Hepatocyte (in vitro differentiated cells): Measurements from ENCODE around the gene ORC3. TPM values are rescaled to one million over a fixed set of nuclear protein-coding genes. Genes with fewer than 3 reads are reported as not detected.

Experiments used
- DNase-seq: peaks from one replicate; pipeline ENCODE4 v3.0.0-alpha.2; 2016; ENCODE audit warnings: low spot score
- H2AFZ ChIP-seq: fragments of 200-600 bp; sonication (generic); 2 replicates; pipeline ENCODE4 v1.6.0; 2016; ENCODE audit warnings: antibody characterized with exemption, mild to moderate bottlenecking
- H3K27ac ChIP-seq: fragments of 200-600 bp; sonication (generic); 2 replicates; pipeline ENCODE4 v1.5.1; 2016; ENCODE audit warnings: mild to moderate bottlenecking
- H3K27me3 ChIP-seq: fragments of 200-600 bp; sonication (generic); 2 replicates; pipeline ENCODE4 v1.6.1; 2016
- H3K36me3 ChIP-seq: fragments of 200-600 bp; sonication (generic); replicated peaks from 2 replicates; pipeline ENCODE4 v1.5.1; 2016; ENCODE audit warnings: low read depth; ENCODE audit not compliant: insufficient read depth
- H3K4me1 ChIP-seq: fragments of 200-600 bp; sonication (generic); 2 replicates; pipeline ENCODE4 v1.5.1; 2016; ENCODE audit warnings: mild to moderate bottlenecking, moderate library complexity; ENCODE audit not compliant: insufficient read depth
- H3K4me2 ChIP-seq: fragments of 200-600 bp; sonication (generic); 2 replicates; pipeline ENCODE4 v1.6.0; 2016
- H3K4me3 ChIP-seq: fragments of 200-600 bp; sonication (generic); 2 replicates; pipeline ENCODE4 v1.5.1; 2016; ENCODE audit warnings: mild to moderate bottlenecking
- H3K79me2 ChIP-seq: fragments of 200-600 bp; sonication (generic); 2 replicates; pipeline ENCODE4 v1.6.0; 2017; ENCODE audit warnings: mild to moderate bottlenecking
- H3K9me2 ChIP-seq: fragments of 200-600 bp; sonication (generic); replicated peaks from 2 replicates; pipeline ENCODE4 v1.6.0; 2017; ENCODE audit warnings: mild to moderate bottlenecking; ENCODE audit not compliant: insufficient read depth
- H3K9me3 ChIP-seq: fragments of 200-600 bp; sonication (generic); 2 replicates; pipeline ENCODE4 v1.5.1; 2016; ENCODE audit warnings: low read depth, mild to moderate bottlenecking
- H4K20me1 ChIP-seq: fragments of 200-600 bp; sonication (generic); 2 replicates; pipeline ENCODE4 v1.6.0; 2016; ENCODE audit warnings: mild to moderate bottlenecking; ENCODE audit not compliant: insufficient read depth, poor library complexity, severe bottlenecking
- CTCF ChIP-seq: fragments of 200-600 bp; sonication (generic); IDR thresholded peaks from 2 replicates; pipeline ENCODE4 v1.5.1; 2016; ENCODE audit warnings: antibody characterized with exemption, mild to moderate bottlenecking; ENCODE audit not compliant: poor library complexity
- EZH2 ChIP-seq: fragments of 200-600 bp; sonication (generic); IDR thresholded peaks from 2 replicates; pipeline ENCODE4 v1.6.1; 2016; ENCODE audit warnings: antibody characterized with exemption, mild to moderate bottlenecking, borderline replicate concordance
- EZH2phosphoT487 ChIP-seq: fragments of 200-600 bp; sonication (generic); IDR thresholded peaks from one replicate; pipeline ENCODE4 v1.6.1; 2018; ENCODE audit warnings: antibody characterized with exemption, mild to moderate bottlenecking, low read depth, moderate library complexity; ENCODE audit not compliant: unreplicated experiment, severe bottlenecking
- WGBS: methylation state at CpG from one replicate; pipeline ENCODE4 v1.1.6; 2016; ENCODE audit warnings: low lambda C conversion rate; ENCODE audit errors: missing lambda C conversion rate; 5-methylcytosine and 5-hydroxymethylcytosine counted together
- polyA plus RNA-seq: library from polyadenylated mRNA; unstranded; fragments of >200 nt; fragmentation: Nextera tagmentation; extraction: Ambion mirVana; gene quantifications from 2 replicates; pipeline ENCODE4 v1.2.1, GENCODE V29; 2016
- total RNA-seq: library from RNA; depleted of rRNA; stranded (reverse); fragments of >200 nt; gene quantifications from 2 replicates; pipeline ENCODE4 v1.2.3, GENCODE V29; 2014

The ORC3 gene
- total and polyA plus RNA-seq, 2 experiments from 2014 or later, result 19.6 to 24.2 TPM

- Histone ChIP-seq H3K4me3 (peak overlapping the region; percentile 93), H3K4me2 (peak overlapping the region; percentile 74), H3K27ac (peak overlapping the region; percentile 20), H3K27me3 (no peaks in the 10 kb centered on the region), H3K4me1 (peaks cover 24% of the 10 kb centered on the region), H3K9me3 (no peaks in the 10 kb centered on the region), H3K79me2 (peaks cover 81% of the 10 kb centered on the region), H2AFZ (no peak overlapping the region), H4K20me1 (peaks cover 76% of the 10 kb centered on the region), H3K9me2 (no peaks in the 10 kb centered on the region), H3K36me3 (no peaks in the 10 kb centered on the region)
- TF ChIP-seq EZH2 (no peak), CTCF (no peak), EZH2phosphoT487 (no peak)
- WGBS, result 21% methylated on average over 2 of the region's 2 CpGs
- DNase-seq, result no peak
Observed at GRCh38 chr6:87698547-87699006, 108.6 kb downstream of the ORC3 start.

- Histone ChIP-seq H3K9me2 (no peaks in the 10 kb centered on the region), H3K27ac (peak overlapping the region; percentile 97), H2AFZ (no peak overlapping the region), H3K79me2 (peaks cover 74% of the 10 kb centered on the region), H3K4me2 (peak overlapping the region; percentile 74), H4K20me1 (peaks cover 66% of the 10 kb centered on the region), H3K4me3 (peak overlapping the region; percentile 93), H3K9me3 (no peaks in the 10 kb centered on the region), H3K27me3 (no peaks in the 10 kb centered on the region), H3K4me1 (peaks cover 15% of the 10 kb centered on the region), H3K36me3 (no peaks in the 10 kb centered on the region)
- no peak for DNase-seq
- WGBS, result under 1% methylated on average over 4 of the region's 4 CpGs
- TF ChIP-seq CTCF, result no peak
- no peak for TF ChIP-seq EZH2
- TF ChIP-seq EZH2phosphoT487, result no peak
Observed at GRCh38 chr6:87699576-87699975, 109.6 kb downstream of the ORC3 start.

- peak; percentile 71 for DNase-seq
- peak overlapping the region; percentile 74 for H3K4me2 ChIP-seq
- peaks cover 63% of the 10 kb centered on the region for H3K79me2 ChIP-seq
Observed at GRCh38 chr6:87700397-87701343, 110.7 kb downstream of the ORC3 start.

More at GRCh38 chr6:87700397-87701343, 110.7 kb downstream of the ORC3 start:
- H3K27ac ChIP-seq, result peak overlapping the region; percentile 97
- H3K4me1 ChIP-seq, result peaks cover 15% of the 10 kb centered on the region
- H4K20me1 ChIP-seq, result peaks cover 55% of the 10 kb centered on the region
- no peaks in the 10 kb centered on the region for H3K9me2 ChIP-seq
- H3K36me3 ChIP-seq, result no peaks in the 10 kb centered on the region
- H2AFZ ChIP-seq, result peak overlapping the region; percentile 36
- WGBS, result under 1% methylated on average over 18 of the region's 18 CpGs
- no peaks in the 10 kb centered on the region for H3K27me3 ChIP-seq
- no peaks in the 10 kb centered on the region for H3K9me3 ChIP-seq
- peak overlapping the region; percentile 93 for H3K4me3 ChIP-seq
- TF ChIP-seq EZH2 (no peak), CTCF (no peak), EZH2phosphoT487 (no peak)
